ENCODE results near the gene CXCL17. TPM values are rescaled to one million over a fixed set of nuclear protein-coding genes. Genes with fewer than 3 reads are reported as not detected.

CXCL17 gene
- total and polyA plus RNA-seq, 12 donors, result 0.27 to 0.50 (median 0.31) TPM; not detected in 8

DNA sequence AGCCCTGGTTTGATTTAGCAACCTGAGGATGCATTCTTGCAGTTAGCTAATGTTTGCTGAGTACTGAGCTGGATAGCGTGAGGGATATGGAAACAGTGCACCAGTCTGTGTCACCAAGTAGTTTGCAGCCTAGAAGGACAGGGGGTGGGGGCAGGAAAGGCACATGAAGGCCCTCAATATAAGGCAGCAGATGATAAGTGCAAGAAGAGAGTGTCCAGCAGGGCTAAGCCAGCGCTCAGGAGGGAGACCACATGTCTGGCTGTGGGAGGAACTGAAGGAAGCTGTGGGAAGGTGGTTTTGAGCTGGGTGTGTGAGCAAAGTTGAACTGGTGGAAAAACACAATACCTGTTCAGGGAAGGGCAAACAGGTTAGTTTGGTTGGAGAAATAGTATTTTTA, 1.7 kb downstream of the CXCL17 start:
- Histone ChIP-seq H3K27me3 (no peaks in the 10 kb centered on the region), H3K4me1 (replicated peaks in 1 of 2) (peaks cover 0 to 8% of the 10 kb centered on the region in 2 donors), H3K36me3 (replicated peaks in 1 of 2) (no peaks in the 10 kb centered on the region), H3K4me3 (no peak overlapping the region), H3K9me3 (replicated peaks in 1 of 3) (no peaks in the 10 kb centered on the region), H3K27ac (no peak overlapping the region)
- intact Hi-C loops (cut with DNase I), result no loop called here
- 60 to 88% (median 65%) methylated on average over 2 of the region's 2 CpGs for WGBS, 4 donors
- no peak for DNase-seq
- TF ChIP-seq POLR2A (IDR thresholded peaks at IDR 0.05) (no peak), CTCF (IDR thresholded peaks at IDR 0.05) (no peak)

DNA sequence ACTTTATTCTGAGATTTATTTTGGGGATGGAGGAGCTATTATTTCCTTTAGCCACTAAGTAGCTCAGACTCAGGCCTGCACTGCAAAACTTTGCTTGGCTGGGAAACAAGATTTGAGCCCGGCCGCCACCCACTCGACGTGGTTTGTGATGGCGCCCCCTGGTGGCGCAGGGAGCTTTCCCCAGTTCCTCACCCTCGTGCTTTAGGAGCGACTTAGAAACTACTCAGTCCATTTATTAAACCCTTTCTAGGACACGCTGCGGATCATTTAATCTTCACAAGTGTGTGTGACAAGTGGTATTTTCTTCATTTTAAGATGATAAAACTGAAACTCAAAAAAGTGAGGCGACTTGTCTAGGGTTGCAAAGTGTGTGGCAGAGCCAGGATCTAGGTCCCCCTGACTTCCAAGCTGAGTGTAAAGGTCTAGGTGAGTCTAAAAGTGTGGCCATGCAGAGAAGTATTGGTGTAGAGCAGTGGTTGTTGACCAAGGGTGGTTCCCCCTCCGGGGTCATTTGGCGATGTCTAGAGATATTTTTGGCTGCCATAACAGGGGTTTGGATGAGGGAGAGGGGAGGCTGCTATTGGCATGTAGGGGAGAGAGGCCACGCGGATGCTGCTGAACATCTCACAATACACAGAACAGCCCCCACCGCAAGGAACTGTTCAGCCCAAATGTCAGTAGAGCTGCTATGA, 2.2 kb downstream of the CXCL17 start:
- WGBS, 4 donors, result 30 to 38% (median 32%) methylated on average over 15 to 16 of the region's 16 CpGs
- no peak overlapping the region for H3K27ac ChIP-seq
- peak; percentile 74 to 93 (median 78) for TF ChIP-seq CTCF (IDR thresholded peaks at IDR 0.05)
- no peak for TF ChIP-seq POLR2A (IDR thresholded peaks at IDR 0.05)
- no peaks in the 10 kb centered on the region for H3K36me3 ChIP-seq (replicated peaks in 1 of 2)
- DNase-seq, result peak; percentile 75 to 89 (median 84)
- no peak overlapping the region for H3K4me3 ChIP-seq
- intact Hi-C loops (cut with DNase I), result no loop called here
- peaks cover 0 to 8% of the 10 kb centered on the region in 2 donors for H3K4me1 ChIP-seq (replicated peaks in 1 of 2)
- no peaks in the 10 kb centered on the region for H3K27me3 ChIP-seq
- H3K9me3 ChIP-seq (replicated peaks in 1 of 3), result no peaks in the 10 kb centered on the region

DNA sequence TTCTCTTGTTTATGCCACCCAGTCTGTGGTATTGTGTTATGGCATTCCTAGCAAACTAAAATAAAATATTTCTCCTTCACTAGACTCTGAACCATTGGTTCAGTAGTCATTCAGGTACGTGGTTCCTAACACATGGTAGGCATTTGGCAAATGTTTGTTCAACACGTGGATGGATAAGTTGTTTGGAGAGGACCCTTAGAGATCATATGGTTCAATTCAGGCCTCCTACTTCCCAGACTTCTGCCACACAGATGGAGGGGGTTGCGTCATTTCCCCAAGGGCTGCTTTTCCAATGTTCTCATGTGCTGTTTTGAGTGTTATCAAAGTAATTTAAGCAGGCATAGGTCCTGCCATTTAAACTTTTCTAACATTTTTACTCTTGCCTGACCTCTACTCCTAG, 6.7 kb downstream of the CXCL17 start:
- Histone ChIP-seq H3K36me3 (replicated peaks in 1 of 2) (no peaks in the 10 kb centered on the region), H3K4me1 (replicated peaks in 1 of 2) (peaks cover 15 to 27% of the 10 kb centered on the region in 2 donors), H3K4me3 (no peak overlapping the region), H3K27ac (peak overlapping the region in 1 of 5 donors; percentile 20), H3K9me3 (replicated peaks in 1 of 3) (no peaks in the 10 kb centered on the region), H3K27me3 (no peaks in the 10 kb centered on the region)
- 69 to 79% (median 74%) methylated on average over 3 of the region's 3 CpGs for WGBS, 4 donors
- DNase-seq, result no peak
- intact Hi-C loops (cut with DNase I), result no loop called here
- TF ChIP-seq CTCF (IDR thresholded peaks at IDR 0.05) (no peak), POLR2A (IDR thresholded peaks at IDR 0.05) (no peak)

DNA sequence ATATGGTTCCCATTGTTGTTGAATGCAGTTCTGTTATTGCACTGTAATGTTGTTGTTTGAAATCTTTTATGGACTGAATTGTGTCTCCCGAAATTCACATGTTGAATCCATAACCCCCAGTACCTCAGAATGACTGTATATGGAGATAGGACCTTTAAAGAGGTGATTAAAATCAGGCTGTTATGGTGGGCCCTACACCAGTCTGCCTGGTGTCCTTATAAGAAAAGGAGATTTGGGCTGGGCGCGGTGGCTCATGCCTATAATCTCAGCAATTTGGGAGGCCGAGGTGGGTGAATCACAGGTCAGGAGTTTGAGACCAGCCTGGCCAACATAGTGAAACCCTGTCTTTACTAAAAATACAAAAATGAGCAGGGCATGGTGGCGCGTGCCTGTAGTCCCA, 7.4 kb downstream of the CXCL17 start:
- TF ChIP-seq CTCF (IDR thresholded peaks at IDR 0.05) (no peak), POLR2A (IDR thresholded peaks at IDR 0.05) (no peak)
- intact Hi-C loops (cut with DNase I), result no loop called here
- DNase-seq, result no peak
- 92 to 96% (median 93%) methylated on average over 6 of the region's 6 CpGs for WGBS, 4 donors
- Histone ChIP-seq H3K4me1 (replicated peaks in 1 of 2) (peaks cover 15 to 23% of the 10 kb centered on the region in 2 donors), H3K27me3 (no peaks in the 10 kb centered on the region), H3K9me3 (replicated peaks in 1 of 3) (no peaks in the 10 kb centered on the region), H3K36me3 (replicated peaks in 1 of 2) (no peaks in the 10 kb centered on the region), H3K27ac (peak overlapping the region in 1 of 5 donors; percentile 37), H3K4me3 (no peak overlapping the region)
